Measurements from ENCODE around the gene SPINT1.

The SPINT1 gene, protein sequence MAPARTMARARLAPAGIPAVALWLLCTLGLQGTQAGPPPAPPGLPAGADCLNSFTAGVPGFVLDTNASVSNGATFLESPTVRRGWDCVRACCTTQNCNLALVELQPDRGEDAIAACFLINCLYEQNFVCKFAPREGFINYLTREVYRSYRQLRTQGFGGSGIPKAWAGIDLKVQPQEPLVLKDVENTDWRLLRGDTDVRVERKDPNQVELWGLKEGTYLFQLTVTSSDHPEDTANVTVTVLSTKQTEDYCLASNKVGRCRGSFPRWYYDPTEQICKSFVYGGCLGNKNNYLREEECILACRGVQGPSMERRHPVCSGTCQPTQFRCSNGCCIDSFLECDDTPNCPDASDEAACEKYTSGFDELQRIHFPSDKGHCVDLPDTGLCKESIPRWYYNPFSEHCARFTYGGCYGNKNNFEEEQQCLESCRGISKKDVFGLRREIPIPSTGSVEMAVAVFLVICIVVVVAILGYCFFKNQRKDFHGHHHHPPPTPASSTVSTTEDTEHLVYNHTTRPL

DNA sequence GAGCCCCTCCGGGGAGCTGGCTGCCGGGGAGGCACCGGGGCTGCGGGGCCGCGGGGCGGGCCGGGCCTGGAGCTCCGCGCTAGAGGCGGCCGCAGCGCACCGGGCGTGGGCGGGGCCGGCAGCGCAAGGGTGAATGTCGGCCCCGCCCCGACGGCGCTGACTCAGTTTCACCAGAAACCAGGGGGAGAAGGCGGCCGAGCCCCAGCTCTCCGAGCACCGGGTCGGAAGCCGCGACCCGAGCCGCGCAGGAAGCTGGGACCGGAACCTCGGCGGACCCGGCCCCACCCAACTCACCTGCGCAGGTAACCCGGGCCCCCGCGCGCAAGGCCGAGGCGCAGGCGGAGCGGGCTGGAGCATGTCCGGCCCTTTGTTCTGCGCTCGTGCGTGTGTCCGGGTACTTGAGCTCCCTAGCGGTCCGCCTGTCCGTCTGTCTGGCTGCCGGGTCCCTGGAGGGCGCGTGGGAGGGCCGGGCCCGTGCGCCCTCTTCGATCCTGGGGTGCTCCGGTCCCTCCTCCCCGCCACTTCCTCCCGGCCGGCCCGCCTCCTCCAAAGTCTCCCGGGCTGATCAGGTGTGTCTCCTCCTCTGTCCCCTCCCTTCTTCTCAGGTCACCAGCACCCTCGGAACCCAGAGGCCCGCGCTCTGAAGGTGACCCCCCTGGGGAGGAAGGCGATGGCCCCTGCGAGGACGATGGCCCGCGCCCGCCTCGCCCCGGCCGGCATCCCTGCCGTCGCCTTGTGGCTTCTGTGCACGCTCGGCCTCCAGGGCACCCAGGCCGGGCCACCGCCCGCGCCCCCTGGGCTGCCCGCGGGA is at the start of gene SPINT1:
Gene SPINT1 (plus strand): TSS at position 164 of the 811 bp plus-strand sequence. CDS start 507 bp downstream, at position 671.
- DNase-seq (ENCODE audit: low read depth), result peak; percentile 76

DNA sequence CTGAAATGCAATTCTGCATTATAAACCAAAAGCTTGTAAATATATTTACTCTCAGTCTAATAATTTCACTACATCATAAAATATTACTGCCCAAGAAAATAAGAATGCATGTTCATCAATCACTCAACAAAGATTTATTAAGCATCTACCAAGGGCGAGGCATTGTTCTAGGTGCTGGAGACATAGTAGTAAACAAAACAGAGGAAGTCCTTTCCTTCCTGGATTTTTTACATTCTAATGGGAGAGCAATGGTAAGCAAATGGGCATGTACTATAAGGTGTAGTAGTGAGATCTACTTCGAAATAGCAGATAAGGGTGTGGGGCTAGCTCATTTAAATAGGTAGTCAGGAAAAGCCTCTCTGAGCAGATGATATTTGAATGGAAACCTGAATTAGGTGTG is 47.8 kb upstream of the SPINT1 start:
- DNase-seq (ENCODE audit: low read depth), result no peak

DNA sequence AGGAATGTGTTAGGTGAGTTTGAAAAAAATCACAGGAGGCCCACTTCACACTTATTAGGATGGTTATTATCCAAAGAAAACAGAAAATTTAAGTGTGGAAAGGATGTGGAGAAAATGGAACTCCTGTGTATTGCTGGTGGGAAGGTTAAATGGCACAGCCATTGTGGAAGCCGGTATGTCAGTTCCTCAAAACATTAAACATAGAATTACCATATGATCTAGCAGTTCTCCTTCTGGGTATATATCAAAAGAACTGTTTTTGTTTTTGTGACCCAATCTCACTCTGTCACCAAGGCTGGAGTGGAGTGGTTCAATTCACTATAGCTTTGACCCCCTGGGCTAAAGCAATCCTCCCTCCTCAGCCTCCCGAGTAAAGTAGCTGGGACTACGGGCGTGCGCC is 47.3 kb upstream of the SPINT1 start:
- DNase-seq (ENCODE audit: low read depth), result no peak

DNA sequence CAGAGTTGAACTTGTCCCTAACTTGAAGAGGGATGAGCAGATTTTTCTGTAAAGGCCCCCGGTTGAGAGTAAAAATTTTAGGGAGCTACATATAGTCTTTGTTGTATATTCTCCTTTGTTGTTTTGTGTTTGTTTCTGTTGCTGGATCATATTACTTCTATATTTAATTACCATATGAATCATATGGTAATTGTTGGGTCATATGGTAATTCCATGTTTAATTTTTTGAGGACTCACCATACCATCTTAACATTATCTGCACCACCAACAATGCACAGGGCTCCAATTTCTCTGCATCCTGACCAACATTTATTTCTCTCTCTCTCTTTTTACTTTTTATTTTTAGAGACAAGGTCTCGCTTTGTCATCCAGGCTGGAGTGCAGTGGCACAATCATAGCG is 44.3 kb upstream of the SPINT1 start:
- DNase-seq (ENCODE audit: low read depth), result no peak

DNA sequence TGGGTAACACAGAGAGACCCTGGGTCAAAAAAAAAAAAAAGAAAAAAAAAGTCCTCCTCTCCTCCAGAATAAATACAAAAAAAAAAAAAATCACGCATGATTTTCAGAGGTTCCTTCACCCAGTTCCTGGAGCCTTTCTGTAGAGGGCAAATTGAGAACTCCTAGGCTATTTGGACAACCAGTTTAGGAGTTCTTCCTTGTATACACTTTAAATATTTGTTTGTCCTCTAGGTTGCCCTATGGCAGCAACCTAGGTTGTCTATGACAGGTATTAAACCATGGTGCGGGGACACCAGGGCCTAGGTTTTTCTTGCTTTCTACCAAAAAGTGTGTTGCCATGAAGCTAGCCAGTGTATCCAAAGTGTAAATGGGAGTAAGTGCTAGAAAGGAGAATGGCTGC is 40.8 kb upstream of the SPINT1 start:
- DNase-seq (ENCODE audit: low read depth), result no peak

DNA sequence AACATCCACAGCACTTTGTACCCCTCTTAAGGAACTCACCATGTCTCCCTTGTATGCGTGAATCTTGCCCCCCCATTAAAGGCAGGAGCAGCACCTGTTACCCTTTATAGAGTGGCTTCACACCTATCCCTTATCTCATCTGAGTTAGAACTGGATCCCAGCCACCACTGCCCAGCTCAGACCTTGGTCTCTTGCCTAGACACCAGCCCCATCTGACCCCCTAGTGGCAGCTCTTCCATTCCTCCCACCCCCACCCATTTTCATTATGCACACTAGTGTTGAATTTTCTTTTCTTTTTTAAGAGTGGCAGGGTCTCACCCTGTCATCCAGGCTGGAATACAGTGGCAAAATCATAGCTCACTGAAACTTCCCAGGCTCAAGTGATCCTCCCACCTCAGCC is 40.2 kb upstream of the SPINT1 start:
- DNase-seq (ENCODE audit: low read depth), result no peak

DNA sequence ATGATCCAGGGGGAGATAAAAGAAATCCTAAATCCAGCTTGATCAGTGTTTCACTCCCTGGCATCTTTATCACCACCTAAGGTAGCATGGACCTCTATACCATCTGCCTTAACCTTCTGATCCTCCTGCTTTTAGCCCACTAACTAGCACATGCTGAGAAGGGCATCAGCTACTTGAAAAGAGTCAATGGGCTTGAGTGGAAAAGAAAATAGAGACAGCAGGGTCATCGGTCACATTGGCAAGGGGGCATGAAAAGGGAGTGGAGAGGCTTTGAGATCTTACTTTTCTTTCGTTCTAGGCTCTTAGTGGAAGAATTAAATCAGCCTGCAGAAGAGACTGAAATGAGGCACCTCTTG is 37.2 kb upstream of the SPINT1 start:
- no peak for DNase-seq (ENCODE audit: low read depth)

DNA sequence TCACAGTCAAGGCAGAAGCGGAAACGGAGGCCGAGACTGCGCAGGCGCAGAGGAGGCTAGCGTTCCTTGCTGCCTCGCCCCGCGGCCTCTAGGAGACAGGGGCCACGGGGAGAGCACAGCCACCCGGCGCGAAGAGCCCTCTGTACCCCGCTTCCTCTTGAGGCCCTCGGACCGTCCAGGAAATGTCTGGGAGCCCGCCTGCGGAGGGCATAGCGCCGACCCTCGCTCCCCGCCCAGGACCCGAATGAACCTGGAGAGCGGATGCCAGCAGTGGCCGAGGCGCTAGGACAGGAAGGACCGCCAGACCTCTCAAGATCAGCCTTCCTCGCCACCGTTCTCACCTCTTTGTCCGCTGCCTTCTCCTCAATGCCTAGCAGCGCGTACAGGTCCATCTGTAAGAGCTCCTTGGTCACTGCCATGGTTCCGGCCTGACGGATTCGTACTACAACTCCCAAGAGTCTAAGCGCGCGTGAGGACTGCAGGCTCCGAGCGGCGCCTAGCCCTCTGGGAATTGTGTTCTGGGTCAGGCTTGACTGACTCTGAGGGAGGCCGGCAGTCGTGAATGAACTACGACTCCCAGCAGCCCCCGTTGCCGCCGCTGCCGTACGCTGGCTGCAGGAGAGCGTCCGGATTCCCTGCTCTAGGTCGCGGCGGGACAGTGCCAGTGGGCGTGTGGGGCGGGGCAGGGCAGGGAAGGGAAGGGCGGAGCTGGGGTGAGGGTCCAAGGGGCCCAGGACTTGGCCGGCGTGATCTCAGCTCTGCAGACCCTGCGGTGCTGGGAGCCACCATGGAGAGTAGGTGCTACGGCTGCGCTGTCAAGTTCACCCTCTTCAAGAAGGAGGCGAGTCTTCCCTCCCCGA is 36.6 kb upstream of the SPINT1 start, which contains the start of the genes DNAJC17 and ZFYVE19:
Gene DNAJC17 (minus strand): TSS at position 446 of the 860 bp plus-strand sequence. CDS start 27 bp downstream, at position 419.
Gene ZFYVE19 (plus strand): TSS at position 62 of the 860 bp plus-strand sequence. CDS start 501 bp downstream, at position 563.
- peak; percentile 92 for DNase-seq (ENCODE audit: low read depth)

DNA sequence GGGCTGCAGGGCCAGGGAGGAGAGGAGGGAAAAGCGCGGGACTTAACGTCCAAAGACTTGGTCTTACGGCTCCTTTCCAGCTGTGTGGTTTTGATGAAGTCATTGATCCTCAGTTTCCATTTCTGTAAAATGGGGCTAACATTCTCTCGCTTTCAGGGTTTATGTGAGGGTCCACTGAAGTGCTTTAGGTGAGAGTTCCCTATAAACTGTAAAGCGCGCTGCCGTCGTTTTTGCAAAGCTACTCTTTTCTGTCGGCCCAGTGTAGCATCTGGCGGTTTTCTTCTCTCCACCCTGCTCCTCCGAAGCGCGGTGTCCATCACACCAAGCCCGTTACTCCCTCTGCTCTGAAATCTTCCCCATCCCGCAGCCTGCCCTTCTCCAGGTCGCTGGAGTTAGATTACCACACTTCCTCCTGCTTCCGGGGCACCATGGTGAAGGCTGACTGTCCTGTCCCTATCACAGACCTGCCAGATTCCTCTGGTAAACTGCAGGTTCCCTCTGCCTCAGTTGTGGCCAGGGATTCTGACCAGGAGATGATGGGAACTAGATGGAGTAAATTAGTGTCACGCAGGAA is 35.9 kb upstream of the SPINT1 start:
- DNase-seq (ENCODE audit: low read depth), result no peak

DNA sequence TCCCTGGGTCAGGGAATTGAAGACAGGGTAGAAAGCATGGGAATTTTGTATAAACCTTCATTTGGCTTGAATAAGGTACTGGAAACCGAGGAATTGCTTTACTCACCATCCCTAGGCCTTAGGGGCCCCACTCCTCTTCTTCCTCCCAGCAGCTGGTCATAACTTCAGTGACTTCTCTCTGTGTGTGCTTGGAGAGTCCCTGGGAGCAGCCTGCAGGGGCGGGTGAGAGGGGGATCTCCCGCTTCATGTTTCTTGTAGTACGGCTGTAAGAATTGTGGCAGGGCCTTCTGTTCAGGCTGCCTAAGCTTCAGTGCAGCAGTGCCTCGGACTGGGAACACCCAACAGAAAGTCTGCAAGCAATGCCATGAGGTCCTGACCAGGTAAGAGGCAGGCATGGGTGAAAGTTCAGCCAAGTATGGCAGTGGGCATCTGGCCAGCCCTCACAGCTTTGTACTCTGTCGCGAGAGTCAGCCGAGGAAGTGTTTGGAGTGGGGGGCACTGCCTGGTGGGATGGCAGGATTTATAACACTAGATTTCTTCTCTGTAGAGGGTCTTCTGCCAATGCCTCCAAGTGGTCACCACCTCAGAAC is 34.9 kb upstream of the SPINT1 start:
- no peak for DNase-seq (ENCODE audit: low read depth)

DNA sequence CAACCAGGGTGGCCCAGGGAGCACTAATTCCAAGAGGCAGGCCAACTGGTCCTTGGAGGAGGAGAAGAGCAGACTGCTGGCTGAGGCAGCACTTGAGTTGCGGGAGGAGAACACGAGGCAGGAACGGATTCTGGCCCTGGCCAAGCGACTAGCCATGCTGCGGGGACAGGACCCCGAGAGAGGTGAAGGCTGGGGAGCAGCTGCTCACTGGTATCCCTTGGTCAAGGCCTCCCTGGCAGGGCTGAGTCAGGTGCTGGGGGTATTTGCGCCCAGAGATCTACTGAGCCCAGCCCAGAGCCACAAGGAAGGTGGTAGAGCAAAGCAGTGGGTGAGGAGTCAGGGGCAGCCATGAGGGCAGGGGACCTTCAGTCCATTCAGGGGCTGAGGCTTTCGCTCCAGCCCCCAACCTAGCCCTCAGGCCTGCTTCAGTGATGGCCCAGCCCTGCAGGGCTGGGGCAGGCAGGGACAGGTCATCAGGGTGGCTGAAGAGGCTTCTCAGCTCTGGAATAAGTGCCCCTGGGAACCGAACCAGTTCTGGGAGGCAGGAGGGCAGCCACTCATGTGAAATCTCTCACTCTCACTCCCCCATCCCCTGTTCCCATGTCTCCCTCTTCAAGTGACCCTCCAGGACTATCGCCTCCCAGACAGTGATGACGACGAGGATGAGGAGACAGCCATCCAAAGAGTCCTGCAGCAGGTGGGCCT is 31.0 kb upstream of the SPINT1 start:
- no peak for DNase-seq (ENCODE audit: low read depth)

DNA sequence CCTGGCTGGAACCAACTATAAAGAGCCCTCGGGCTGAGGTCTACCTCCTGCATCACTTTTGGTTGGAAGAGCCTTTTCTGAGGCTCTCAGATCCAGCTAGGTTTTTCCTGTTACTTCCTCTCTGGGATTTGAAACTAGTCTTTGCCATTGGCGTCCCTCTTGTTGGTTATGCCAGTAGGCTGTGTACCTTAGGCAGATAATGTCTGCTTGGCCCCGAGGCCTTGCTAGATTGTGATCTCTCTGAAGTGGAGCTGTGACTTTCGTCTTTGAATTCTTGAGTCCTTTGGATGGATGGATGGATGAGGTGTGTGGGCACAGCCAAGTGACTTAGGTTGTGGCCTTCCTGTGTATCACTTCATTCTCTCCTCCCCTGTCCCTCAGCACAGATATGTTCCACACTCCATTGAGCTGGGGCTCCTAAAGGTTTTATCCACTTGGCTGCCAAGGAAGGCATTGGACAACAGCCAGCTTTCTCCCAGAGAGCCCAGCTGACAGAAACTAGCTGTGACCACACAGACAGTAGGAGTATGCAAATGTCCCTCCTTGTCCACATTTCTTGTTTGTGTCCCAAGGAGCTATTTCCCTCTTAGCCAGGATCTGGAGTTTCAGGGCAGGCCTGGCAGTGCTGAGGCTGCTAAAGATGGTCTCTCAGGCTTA is 28.7 kb upstream of the SPINT1 start:
- no peak for DNase-seq (ENCODE audit: low read depth)

DNA sequence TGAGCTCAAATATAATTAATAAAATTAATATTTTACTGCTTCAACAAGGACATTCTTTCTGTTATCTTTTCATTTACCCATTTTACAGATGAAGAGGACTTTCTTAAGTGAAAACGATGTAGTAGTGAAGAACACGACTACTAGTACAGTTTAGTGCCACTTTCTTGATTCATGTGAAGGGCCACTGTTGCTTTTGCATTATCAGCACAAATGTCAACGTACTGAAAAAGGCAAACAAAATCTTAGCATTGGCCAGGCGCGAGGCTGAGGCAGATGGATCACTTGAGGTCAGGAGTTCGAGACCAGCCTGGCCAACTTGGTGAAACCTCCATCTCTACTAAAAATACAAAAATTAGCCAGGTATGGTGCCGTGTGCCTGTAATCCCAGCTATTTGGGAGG is 24.8 kb upstream of the SPINT1 start:
- no peak for DNase-seq (ENCODE audit: low read depth)

DNA sequence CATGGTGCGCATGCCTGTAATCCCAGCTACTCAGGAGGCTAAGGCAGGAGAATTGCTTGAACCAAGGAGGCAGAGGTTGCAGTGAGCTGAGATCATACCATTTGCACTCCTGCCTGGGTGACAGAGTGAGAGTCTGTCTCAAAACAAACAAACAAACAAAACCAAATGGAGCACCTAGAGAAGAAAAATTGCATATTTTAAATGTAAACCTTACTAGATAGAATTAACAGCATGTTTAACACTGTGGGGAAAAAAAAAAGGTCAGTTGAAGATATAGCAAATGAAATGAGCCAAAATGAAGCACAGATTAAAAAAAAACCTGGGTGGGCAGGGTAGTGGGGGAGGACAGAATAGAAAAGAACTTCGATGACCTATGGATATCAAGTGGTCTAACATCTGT is 22.7 kb upstream of the SPINT1 start:
- no peak for DNase-seq (ENCODE audit: low read depth)

DNA sequence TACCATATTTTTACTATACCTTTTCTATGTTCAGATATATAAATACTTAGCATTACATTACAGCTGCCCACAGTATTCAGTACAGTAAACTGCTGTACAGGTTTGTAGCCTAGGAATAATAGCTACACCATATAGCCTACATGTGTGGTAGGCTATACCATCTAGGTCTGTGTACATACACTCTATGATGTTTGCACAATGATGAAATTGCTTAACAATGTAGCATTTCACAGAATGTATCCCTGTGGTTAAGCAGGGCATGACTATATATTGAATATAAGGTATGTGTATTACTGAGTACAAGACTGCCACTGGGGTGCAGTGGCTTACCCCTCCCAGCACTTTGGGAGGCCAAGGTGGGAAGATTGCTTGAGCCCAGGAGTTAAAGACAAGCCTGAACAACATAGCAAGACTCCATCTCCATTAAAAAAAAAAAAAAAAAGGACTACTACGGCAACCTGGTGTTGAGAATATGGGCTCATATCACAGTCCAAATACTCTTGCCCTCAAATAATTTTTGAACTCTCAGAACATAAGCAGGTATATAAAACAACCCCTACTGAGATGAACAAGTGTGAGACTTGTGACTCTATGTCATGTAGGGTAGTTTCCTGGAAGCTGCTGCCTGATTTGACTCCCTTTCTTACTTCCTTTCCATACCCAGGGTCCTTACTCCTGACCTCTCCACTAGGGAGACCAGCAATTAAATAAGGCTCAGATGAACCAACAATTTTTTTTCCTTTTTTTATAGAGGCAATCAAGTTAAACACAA is 20.1 kb upstream of the SPINT1 start:
- no peak for DNase-seq (ENCODE audit: low read depth)

DNA sequence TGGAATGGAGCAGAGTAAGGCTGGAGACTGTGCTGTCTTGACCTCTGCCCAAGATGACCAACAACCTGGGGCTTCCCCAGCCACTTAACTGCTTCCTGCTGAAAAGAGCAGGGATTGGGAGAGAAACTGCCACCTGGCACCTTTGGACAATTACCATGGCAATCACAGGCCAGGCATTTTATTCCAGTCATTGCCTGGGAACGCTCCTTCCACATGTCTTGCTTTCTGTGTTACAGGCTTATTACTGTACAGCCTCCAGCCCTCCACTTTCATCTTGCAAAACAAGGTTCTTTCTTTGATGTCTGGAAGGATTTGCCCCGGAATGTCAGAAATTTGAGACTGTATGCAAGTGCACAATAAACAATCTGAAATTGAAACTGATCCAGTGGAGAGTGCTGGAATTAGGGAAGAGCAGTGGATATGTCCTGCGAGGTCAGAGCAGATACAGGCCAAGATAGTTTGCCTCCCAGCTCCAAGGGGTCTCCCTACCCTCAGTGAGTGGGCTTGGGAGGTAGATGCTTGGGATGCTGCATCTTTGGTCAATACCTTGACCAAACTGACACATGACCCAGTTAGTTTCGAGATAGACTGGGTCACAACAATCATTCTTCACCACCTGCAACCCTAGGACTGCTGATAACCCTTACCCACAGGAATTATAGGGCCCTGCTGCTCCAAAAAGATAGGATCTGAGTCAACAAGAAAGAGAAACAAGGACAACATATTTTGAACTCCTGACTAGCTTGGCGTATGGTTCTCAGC is 18.0 kb upstream of the SPINT1 start:
- DNase-seq (ENCODE audit: low read depth), result no peak

DNA sequence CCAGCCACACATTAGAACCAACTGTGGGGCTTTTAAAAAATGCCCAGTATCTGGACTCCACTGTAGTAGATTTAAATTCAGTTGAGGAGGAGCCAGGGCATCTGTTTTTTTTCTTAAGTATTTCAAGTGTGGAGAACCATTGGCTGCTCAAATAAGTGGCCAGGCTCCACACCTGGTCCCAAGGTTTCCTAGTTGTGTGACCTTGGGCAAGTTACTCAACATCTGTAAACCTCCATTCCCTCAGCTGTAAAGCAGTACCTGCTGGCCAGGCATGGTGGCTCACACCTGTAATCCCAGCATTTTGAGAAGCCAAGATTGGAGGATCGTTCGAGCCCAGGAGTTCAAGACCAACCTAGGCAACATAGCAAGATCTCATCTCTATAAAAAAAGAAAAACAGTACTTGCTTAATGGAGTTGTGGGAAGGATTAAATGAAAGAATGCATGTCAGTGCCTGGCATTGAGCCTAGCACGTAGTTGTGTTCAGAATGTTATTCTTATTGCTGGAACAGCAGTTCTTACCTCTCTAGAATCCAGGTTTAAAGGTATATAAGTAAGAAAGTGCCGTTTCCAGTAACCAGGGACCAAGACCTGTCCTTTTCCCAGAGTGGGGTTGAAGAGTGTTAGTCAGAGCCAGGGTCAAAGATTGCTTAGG is 17.3 kb upstream of the SPINT1 start:
- DNase-seq (ENCODE audit: low read depth), result no peak

DNA sequence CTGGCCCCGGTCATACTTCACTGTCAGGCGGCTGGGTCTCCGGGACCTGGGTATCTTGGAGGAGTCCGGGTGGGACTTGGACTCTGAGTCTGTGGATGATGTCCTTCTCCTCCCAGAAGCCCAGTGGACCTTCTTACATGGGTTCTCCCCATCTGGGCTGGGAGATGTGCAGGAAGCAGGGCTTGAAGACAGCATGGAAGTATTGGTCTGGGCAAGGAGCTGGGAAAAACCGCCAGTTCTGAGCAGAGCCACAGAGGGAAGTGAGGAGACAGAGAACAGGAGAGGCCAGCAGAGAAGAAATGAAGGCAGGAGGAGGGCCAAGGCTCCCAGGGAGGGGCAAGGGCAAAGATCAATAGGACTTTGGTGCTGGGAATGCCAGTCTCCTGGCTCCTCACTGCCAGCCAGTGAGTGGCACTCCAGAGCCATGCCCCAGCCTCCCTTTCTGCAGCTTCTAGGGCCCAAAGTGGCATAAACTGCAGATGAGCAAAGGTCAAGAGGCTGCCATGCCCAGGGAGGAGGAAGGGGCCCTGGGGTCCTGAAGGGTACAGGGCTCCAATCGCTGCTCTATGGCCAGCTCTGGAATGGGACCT is 15.3 kb upstream of the SPINT1 start, which contains the start of gene PPP1R14D:
Gene PPP1R14D (minus strand): TSS at position 262 of the 590 bp plus-strand sequence. CDS start 67 bp downstream, at position 195.
- DNase-seq (ENCODE audit: low read depth), result no peak

Measured in stimulated activated CD8-positive, alpha-beta memory T cell treated with anti-CD3 and anti-CD28 coated beads, Interleukin-4, amount 100 ng/mL, for 24 hours (primary cell).